Breast epithelium (tissue), 3 donors: Measurements from ENCODE around the gene SPINT4.

Experiments used
- POLR2A ChIP-seq: fragments of 450-650 bp; IDR thresholded peaks from one replicate; pipeline ENCODE4 v1.6.1; 2016; ENCODE audit warnings: antibody characterized with exemption, mild to moderate bottlenecking, moderate library complexity
- POLR2AphosphoS5 ChIP-seq, 3 donors: sonication (generic); formaldehyde crosslinking; IDR thresholded peaks; one replicate each; pipeline ENCODE4 v1.6.1; 2017; ENCODE audit warnings: antibody characterized with exemption in 3 of 3
- TF ChIP-seq, protein P1 (sequence below), 3 donors: fragments of 450-650 bp; IDR thresholded peaks; one replicate each; pipeline ENCODE4 v1.5.1; 2016 to 2017; ENCODE audit warnings: antibody characterized with exemption in 3 of 3, mild to moderate bottlenecking in 3 of 3, moderate library complexity in 3 of 3

DNA sequence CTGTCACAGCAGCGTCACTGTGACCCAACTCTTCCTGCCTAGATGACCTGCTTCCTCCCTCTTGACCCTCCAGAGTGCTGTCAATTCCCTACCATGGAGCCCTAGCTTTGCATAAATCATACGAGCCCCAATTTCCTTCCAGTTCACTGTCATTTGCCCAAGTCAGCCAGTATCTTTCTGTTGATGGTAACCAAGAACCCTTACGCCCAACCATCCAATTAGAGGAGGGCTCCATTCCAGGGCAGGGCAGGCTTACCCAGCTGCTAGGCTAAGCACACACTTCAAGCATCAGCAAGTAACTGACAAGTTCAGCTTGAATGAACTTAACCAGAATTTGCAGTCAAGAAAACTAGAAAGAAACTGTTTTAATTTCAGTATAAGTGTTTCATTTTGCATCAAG is 43.8 kb downstream of the SPINT4 start:
- TF ChIP-seq POLR2A, result no peak
- TF ChIP-seq, protein P1, sequence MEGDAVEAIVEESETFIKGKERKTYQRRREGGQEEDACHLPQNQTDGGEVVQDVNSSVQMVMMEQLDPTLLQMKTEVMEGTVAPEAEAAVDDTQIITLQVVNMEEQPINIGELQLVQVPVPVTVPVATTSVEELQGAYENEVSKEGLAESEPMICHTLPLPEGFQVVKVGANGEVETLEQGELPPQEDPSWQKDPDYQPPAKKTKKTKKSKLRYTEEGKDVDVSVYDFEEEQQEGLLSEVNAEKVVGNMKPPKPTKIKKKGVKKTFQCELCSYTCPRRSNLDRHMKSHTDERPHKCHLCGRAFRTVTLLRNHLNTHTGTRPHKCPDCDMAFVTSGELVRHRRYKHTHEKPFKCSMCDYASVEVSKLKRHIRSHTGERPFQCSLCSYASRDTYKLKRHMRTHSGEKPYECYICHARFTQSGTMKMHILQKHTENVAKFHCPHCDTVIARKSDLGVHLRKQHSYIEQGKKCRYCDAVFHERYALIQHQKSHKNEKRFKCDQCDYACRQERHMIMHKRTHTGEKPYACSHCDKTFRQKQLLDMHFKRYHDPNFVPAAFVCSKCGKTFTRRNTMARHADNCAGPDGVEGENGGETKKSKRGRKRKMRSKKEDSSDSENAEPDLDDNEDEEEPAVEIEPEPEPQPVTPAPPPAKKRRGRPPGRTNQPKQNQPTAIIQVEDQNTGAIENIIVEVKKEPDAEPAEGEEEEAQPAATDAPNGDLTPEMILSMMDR (IDR thresholded peaks at IDR 0.05), result no peak
- no peak for TF ChIP-seq POLR2AphosphoS5 (IDR thresholded peaks at IDR 0.05)
